ENCODE data around the gene PLEKHM2. TPM values are rescaled to one million over a fixed set of nuclear protein-coding genes. Genes with fewer than 3 reads are reported as not detected.
"Not testable (repeated sequence)": the region's sequence is repeated elsewhere in the genome, so short reads cannot be mapped to it uniquely, and the experiment has no call there.

Gene PLEKHM2
- total RNA-seq, 1 donor from 2014 or later, result 70.4 TPM

- Mint-ChIP-seq H3K36me3 (ENCODE audit: insufficient read depth) (peaks cover 4% of the 10 kb centered on the region), H3K27ac (no peak overlapping the region), H3K4me1 (ENCODE audit: low read depth) (peaks cover 3% of the 10 kb centered on the region), H3K4me3 (ENCODE audit: low read depth) (no peak overlapping the region), H3K27me3 (no peaks in the 10 kb centered on the region), H3K9me3 (ENCODE audit: low read depth) (no peaks in the 10 kb centered on the region)
- DNase-seq (ENCODE audit: low spot score, unreplicated experiment), result no peak
- no peak for TF ChIP-seq CTCF (IDR thresholded peaks at IDR 0.05; ENCODE audit: unreplicated experiment)
These were observed 14.1 kb downstream of the PLEKHM2 start for GRCh38 chr1:15698201-15698600.

GRCh38 chr1:15699321-15699720, 15.2 kb downstream of the PLEKHM2 start:
- not testable (repeated sequence) for H3K27me3 Mint-ChIP-seq; H3K36me3 Mint-ChIP-seq (ENCODE audit: insufficient read depth); H3K27ac Mint-ChIP-seq; DNase-seq (ENCODE audit: low spot score, unreplicated experiment); H3K4me1 Mint-ChIP-seq (ENCODE audit: low read depth); H3K4me3 Mint-ChIP-seq (ENCODE audit: low read depth); H3K9me3 Mint-ChIP-seq (ENCODE audit: low read depth)

GRCh38 chr1:15700508-15700907, 16.4 kb downstream of the PLEKHM2 start:
- no peak for TF ChIP-seq CTCF (IDR thresholded peaks at IDR 0.05; ENCODE audit: unreplicated experiment)
- no peaks in the 10 kb centered on the region for H3K9me3 Mint-ChIP-seq (ENCODE audit: low read depth)
- H3K36me3 Mint-ChIP-seq (ENCODE audit: insufficient read depth), result peaks cover 6% of the 10 kb centered on the region
- H3K4me1 Mint-ChIP-seq (ENCODE audit: low read depth), result peaks cover 6% of the 10 kb centered on the region
- DNase-seq (ENCODE audit: low spot score, unreplicated experiment), result no peak
- H3K4me3 Mint-ChIP-seq (ENCODE audit: low read depth), result no peak overlapping the region
- no peaks in the 10 kb centered on the region for H3K27me3 Mint-ChIP-seq
- peak overlapping the region; percentile 41 for H3K27ac Mint-ChIP-seq

- Mint-ChIP-seq H3K9me3 (ENCODE audit: low read depth) (no peaks in the 10 kb centered on the region), H3K4me1 (ENCODE audit: low read depth) (peaks cover 8% of the 10 kb centered on the region), H3K4me3 (ENCODE audit: low read depth) (no peak overlapping the region), H3K27me3 (no peaks in the 10 kb centered on the region), H3K36me3 (ENCODE audit: insufficient read depth) (peaks cover 9% of the 10 kb centered on the region), H3K27ac (peak overlapping the region; percentile 38)
- no peak for TF ChIP-seq CTCF (IDR thresholded peaks at IDR 0.05; ENCODE audit: unreplicated experiment)
- no peak for DNase-seq (ENCODE audit: low spot score, unreplicated experiment)
These were observed 17.7 kb downstream of the PLEKHM2 start for GRCh38 chr1:15701784-15702183.

- DNase-seq (ENCODE audit: low spot score, unreplicated experiment), result no peak
- peaks cover 8% of the 10 kb centered on the region for H3K4me1 Mint-ChIP-seq (ENCODE audit: low read depth)
- no peaks in the 10 kb centered on the region for H3K9me3 Mint-ChIP-seq (ENCODE audit: low read depth)
- no peak for TF ChIP-seq CTCF (IDR thresholded peaks at IDR 0.05; ENCODE audit: unreplicated experiment)
- peak overlapping the region; percentile 30 for H3K27ac Mint-ChIP-seq
- peaks cover 9% of the 10 kb centered on the region for H3K36me3 Mint-ChIP-seq (ENCODE audit: insufficient read depth)
- no peaks in the 10 kb centered on the region for H3K27me3 Mint-ChIP-seq
- H3K4me3 Mint-ChIP-seq (ENCODE audit: low read depth), result no peak overlapping the region
These were observed 18.8 kb downstream of the PLEKHM2 start for GRCh38 chr1:15702722-15703550.

GRCh38 chr1:15703562-15703961, 19.4 kb downstream of the PLEKHM2 start:
- TF ChIP-seq CTCF (IDR thresholded peaks at IDR 0.05; ENCODE audit: unreplicated experiment), result no peak
- no peak for DNase-seq (ENCODE audit: low spot score, unreplicated experiment)
- no peak overlapping the region for H3K4me3 Mint-ChIP-seq (ENCODE audit: low read depth)
- no peaks in the 10 kb centered on the region for H3K27me3 Mint-ChIP-seq
- H3K9me3 Mint-ChIP-seq (ENCODE audit: low read depth), result no peaks in the 10 kb centered on the region
- peaks cover 8% of the 10 kb centered on the region for H3K4me1 Mint-ChIP-seq (ENCODE audit: low read depth)
- peak overlapping the region; percentile 30 for H3K27ac Mint-ChIP-seq
- H3K36me3 Mint-ChIP-seq (ENCODE audit: insufficient read depth), result peaks cover 9% of the 10 kb centered on the region

All from progenitor cell of endocrine pancreas (in vitro differentiated cells).